Neural cell (in vitro differentiated cells): ENCODE data around the gene FBLIM1. TPM values are rescaled to one million over a fixed set of nuclear protein-coding genes. Genes with fewer than 3 reads are reported as not detected.

ENCODE experiments used
- H2AFZ ChIP-seq: fragments of 200-600, 300-800 bp; sonication (generic), shearing (Covaris generic); 2 replicates; pipeline ENCODE4 v1.6.0; 2014; ENCODE audit warnings: low read depth, mild to moderate bottlenecking, antibody characterized with exemption, low read length, moderate library complexity
- H3F3A ChIP-seq: fragments of 200-600 bp; shearing (Covaris generic); 2 replicates; pipeline ENCODE4 v1.6.1; 2016; ENCODE audit warnings: mild to moderate bottlenecking, moderate library complexity, mixed read lengths, antibody characterized with exemption, low read length; ENCODE audit not compliant: insufficient read depth, poor library complexity, severe bottlenecking
- H3K27ac ChIP-seq: fragments of 200-600, 300-800 bp; sonication (generic), shearing (Covaris generic); 2 replicates; pipeline ENCODE4 v1.5.1; 2014; ENCODE audit warnings: mild to moderate bottlenecking, low read length, moderate library complexity
- H3K27me3 ChIP-seq: fragments of 300-800, 200-600 bp; sonication (generic), shearing (Covaris generic); 2 replicates; pipeline ENCODE4 v1.6.0; 2014; ENCODE audit warnings: mild to moderate bottlenecking, low read depth, low read length, moderate library complexity; ENCODE audit not compliant: insufficient read depth
- H3K36me3 ChIP-seq: fragments of 300-800, 200-600 bp; sonication (generic), shearing (Covaris generic); 2 replicates; pipeline ENCODE4 v1.5.1; 2014; ENCODE audit warnings: mild to moderate bottlenecking, antibody characterized with exemption, low read length, moderate library complexity; ENCODE audit not compliant: insufficient read depth
- H3K4me2 ChIP-seq: fragments of 300-800, 200-600 bp; sonication (generic), shearing (Covaris generic); 2 replicates; pipeline ENCODE4 v1.6.0; 2014; ENCODE audit warnings: mild to moderate bottlenecking, low read length
- H3K4me3 ChIP-seq: fragments of 300-800, 200-600 bp; sonication (generic), shearing (Covaris generic); 2 replicates; pipeline ENCODE4 v1.5.1; 2014; ENCODE audit warnings: mild to moderate bottlenecking, low read length, moderate library complexity
- H3K79me2 ChIP-seq: fragments of 200-600 bp; shearing (Covaris generic); replicated peaks from 2 replicates; pipeline ENCODE4 v1.6.0; 2014; ENCODE audit warnings: mild to moderate bottlenecking, low read length, moderate library complexity; ENCODE audit not compliant: insufficient read depth
- H3K9ac ChIP-seq: fragments of 300-800, 200-600 bp; sonication (generic), shearing (Covaris generic); 2 replicates; pipeline ENCODE4 v1.6.1; 2016; ENCODE audit warnings: mild to moderate bottlenecking, low read length, mixed read lengths
- H3K9me2 ChIP-seq: fragments of 200-600 bp; shearing (Covaris generic); 2 replicates; pipeline ENCODE4 v1.6.1; 2016; ENCODE audit warnings: mild to moderate bottlenecking, low read length, mixed read lengths; ENCODE audit not compliant: insufficient read depth
- H3K9me3 ChIP-seq: fragments of 200-600, 300-800 bp; sonication (generic), shearing (Covaris generic); 2 replicates; pipeline ENCODE4 v1.6.1; 2016; ENCODE audit warnings: mild to moderate bottlenecking, mixed run types, low read length, moderate library complexity, mixed read lengths
- H4K20me1 ChIP-seq: fragments of 200-600 bp; shearing (Covaris generic); 2 replicates; pipeline ENCODE4 v1.6.1; 2016; ENCODE audit warnings: mild to moderate bottlenecking, mixed run types; ENCODE audit not compliant: insufficient read depth
- CTCF ChIP-seq: fragments of 450-650 bp; IDR thresholded peaks from 2 replicates; pipeline ENCODE4 v1.5.1; 2014; ENCODE audit warnings: antibody characterized with exemption, mild to moderate bottlenecking, moderate library complexity; ENCODE audit not compliant: poor library complexity, severe bottlenecking
- EP300 ChIP-seq: fragments of 450-650 bp; conservative IDR thresholded peaks from 2 replicates; pipeline ENCODE4 v1.6.1; 2014; ENCODE audit warnings: antibody characterized with exemption, mild to moderate bottlenecking, moderate library complexity; ENCODE audit not compliant: poor library complexity, severe bottlenecking
- EZH2 ChIP-seq: fragments of 200-600, 300-800 bp; shearing (Covaris generic), sonication (generic); IDR thresholded peaks from 2 replicates; pipeline ENCODE4 v1.6.1; 2014; ENCODE audit warnings: antibody characterized with exemption, low read length, borderline replicate concordance, mild to moderate bottlenecking; ENCODE audit not compliant: insufficient read depth, poor library complexity, severe bottlenecking
- MXI1 ChIP-seq: fragments of 450-650 bp; conservative IDR thresholded peaks from 2 replicates; pipeline ENCODE4 v1.6.1; 2014; ENCODE audit warnings: antibody characterized with exemption, mild to moderate bottlenecking; ENCODE audit not compliant: poor library complexity, severe bottlenecking
- POLR2AphosphoS5 ChIP-seq: IDR thresholded peaks from 2 replicates; pipeline ENCODE4 v1.6.1; 2012
- RAD21 ChIP-seq: fragments of 450-650 bp; conservative IDR thresholded peaks from 2 replicates; pipeline ENCODE4 v1.6.1; 2014; ENCODE audit warnings: antibody characterized with exemption, mild to moderate bottlenecking, moderate library complexity
- REST ChIP-seq: IDR thresholded peaks from 2 replicates; pipeline ENCODE4 v1.6.1; 2012; ENCODE audit warnings: borderline replicate concordance
- SMC3 ChIP-seq: fragments of 450-650 bp; conservative IDR thresholded peaks from 2 replicates; pipeline ENCODE4 v1.6.1; 2014; ENCODE audit warnings: antibody characterized with exemption, mild to moderate bottlenecking, moderate library complexity; ENCODE audit not compliant: poor library complexity
- TAF1 ChIP-seq: IDR thresholded peaks from 2 replicates; pipeline ENCODE4 v1.6.1; 2012; ENCODE audit warnings: low read depth
- polyA plus RNA-seq: library from polyadenylated mRNA; depleted of rRNA; stranded (reverse); fragments of >200 nt; gene quantifications from 2 replicates; pipeline ENCODE4 v1.2.3, GENCODE V29; 2014

Gene FBLIM1
- polyA plus RNA-seq, 1 donor from 2014 or later, result 24.9 TPM

GRCh38 chr1:15736892-15737261 is 21.7 kb upstream of the FBLIM1 start:
- no peak overlapping the region for H3K4me2 ChIP-seq
- H3K4me3 ChIP-seq, result no peak overlapping the region
- H4K20me1 ChIP-seq, result no peaks in the 10 kb centered on the region
- H3K9ac ChIP-seq, result no peak overlapping the region
- H3K36me3 ChIP-seq, result no peaks in the 10 kb centered on the region
- TF ChIP-seq CTCF (no peak), TAF1 (no peak), REST (no peak), SMC3 (no peak), POLR2AphosphoS5 (no peak), MXI1 (no peak), EZH2 (no peak), RAD21 (no peak), EP300 (no peak)
- H3K27me3 ChIP-seq, result no peaks in the 10 kb centered on the region
- H3K79me2 ChIP-seq, result no peaks in the 10 kb centered on the region
- H3F3A ChIP-seq, result no peaks in the 10 kb centered on the region
- H2AFZ ChIP-seq, result no peak overlapping the region
- H3K9me2 ChIP-seq, result no peaks in the 10 kb centered on the region
- no peak overlapping the region for H3K27ac ChIP-seq
- no peaks in the 10 kb centered on the region for H3K9me3 ChIP-seq

- Histone ChIP-seq H3K27me3 (no peaks in the 10 kb centered on the region), H3K9me2 (no peaks in the 10 kb centered on the region), H3K79me2 (no peaks in the 10 kb centered on the region), H3K4me2 (no peak overlapping the region), H3K9me3 (no peaks in the 10 kb centered on the region), H3K9ac (no peak overlapping the region), H3F3A (no peaks in the 10 kb centered on the region), H2AFZ (no peak overlapping the region), H3K36me3 (no peaks in the 10 kb centered on the region), H4K20me1 (no peaks in the 10 kb centered on the region), H3K4me3 (no peak overlapping the region), H3K27ac (no peak overlapping the region)
- TF ChIP-seq EZH2 (no peak), REST (no peak), MXI1 (no peak), POLR2AphosphoS5 (no peak), EP300 (no peak), SMC3 (no peak), CTCF (no peak), RAD21 (no peak), TAF1 (no peak)
These were observed 21.0 kb upstream of the FBLIM1 start for GRCh38 chr1:15737324-15738319.
